ENCODE measurements around the gene MADCAM1. TPM values are rescaled to one million over a fixed set of nuclear protein-coding genes. Genes with fewer than 3 reads are reported as not detected.

MADCAM1 gene
- total RNA-seq, 1 donor from 2014 or later, result 1.7 TPM

DNA sequence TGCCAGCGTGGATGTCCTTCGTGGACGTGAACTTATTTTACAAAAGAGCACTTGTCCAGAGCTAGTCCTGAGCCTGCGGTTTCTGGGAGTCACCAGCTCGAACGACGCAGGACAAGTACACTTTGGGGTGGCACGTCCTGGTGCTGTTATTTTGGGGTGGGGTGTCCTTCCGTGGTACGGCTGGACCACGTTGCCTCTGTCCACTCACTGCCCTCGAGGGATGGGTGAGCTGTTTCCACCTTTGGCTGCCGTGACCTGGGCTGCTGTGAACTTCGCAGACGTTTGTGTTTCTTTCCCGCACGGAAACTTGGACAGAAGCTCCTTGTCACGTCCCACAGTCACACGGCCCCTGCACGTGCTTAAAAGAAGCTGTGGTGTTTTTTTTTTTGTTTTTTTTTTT is 58.5 kb downstream of the MADCAM1 start:
- no peak for DNase-seq (ENCODE audit: low spot score)

Other genes with a start within 250 kb of the MADCAM1 start
- gene PLPP2, start 205.1 kb upstream of the MADCAM1 start, total RNA-seq (ENCODE audit: insufficient read depth, low replicate concordance), result 0.72 TPM
- gene MIER2, start 151.7 kb upstream of the MADCAM1 start, total RNA-seq (ENCODE audit: insufficient read depth, low replicate concordance), result 3.4 TPM
- 0.96 TPM for gene C2CD4C, start 87.3 kb upstream of the MADCAM1 start, total RNA-seq (ENCODE audit: insufficient read depth, low replicate concordance)
- gene SHC2, start 35.5 kb upstream of the MADCAM1 start, total RNA-seq (ENCODE audit: insufficient read depth, low replicate concordance), result 11.1 TPM
- 30.1 TPM for gene TPGS1, start 11.0 kb downstream of the MADCAM1 start, total RNA-seq (ENCODE audit: insufficient read depth, low replicate concordance)
- gene CDC34, start 35.3 kb downstream of the MADCAM1 start, total RNA-seq (ENCODE audit: insufficient read depth, low replicate concordance), result 74.9 TPM
- gene GZMM, start 47.6 kb downstream of the MADCAM1 start, total RNA-seq (ENCODE audit: insufficient read depth, low replicate concordance), result not detected
- 234 TPM for gene BSG, start 76.1 kb downstream of the MADCAM1 start, total RNA-seq (ENCODE audit: insufficient read depth, low replicate concordance)
- 2.4 TPM for gene HCN2, start 93.4 kb downstream of the MADCAM1 start, total RNA-seq (ENCODE audit: insufficient read depth, low replicate concordance)
- 11.8 TPM for gene POLRMT, start 137.1 kb downstream of the MADCAM1 start, total RNA-seq (ENCODE audit: insufficient read depth, low replicate concordance)
- 0.24 TPM for gene FGF22, start 143.4 kb downstream of the MADCAM1 start, total RNA-seq (ENCODE audit: insufficient read depth, low replicate concordance)
- gene RNF126, start 166.7 kb downstream of the MADCAM1 start, total RNA-seq (ENCODE audit: insufficient read depth, low replicate concordance), result 1.7 TPM
- 326 TPM for gene FSTL3, start 179.9 kb downstream of the MADCAM1 start, total RNA-seq (ENCODE audit: insufficient read depth, low replicate concordance)
- gene PRSS57, start 199.0 kb downstream of the MADCAM1 start, total RNA-seq (ENCODE audit: insufficient read depth, low replicate concordance), result not detected
- 30.6 TPM for gene PALM, start 212.4 kb downstream of the MADCAM1 start, total RNA-seq (ENCODE audit: insufficient read depth, low replicate concordance)